Sigmoid colon (tissue), 4 donors: ENCODE measurements around the gene SSR1.

Experiments used
- EP300 ChIP-seq, 4 donors: sonication (generic); formaldehyde crosslinking; IDR thresholded peaks; one replicate each; pipeline ENCODE4 v1.6.1; 2017; ENCODE audit warnings: antibody characterized with exemption in 4 of 4
- TF ChIP-seq, protein P1 (sequence below), 4 experiments: fragments of 450-650 bp in 3 of 4; fragments of 200-600 bp in 1 of 4; IDR thresholded peaks; one replicate each; pipeline ENCODE4 v1.5.1; 2016 to 2019; ENCODE audit warnings: antibody characterized with exemption in 4 of 4, mild to moderate bottlenecking in 3 of 4, moderate library complexity in 2 of 4

DNA sequence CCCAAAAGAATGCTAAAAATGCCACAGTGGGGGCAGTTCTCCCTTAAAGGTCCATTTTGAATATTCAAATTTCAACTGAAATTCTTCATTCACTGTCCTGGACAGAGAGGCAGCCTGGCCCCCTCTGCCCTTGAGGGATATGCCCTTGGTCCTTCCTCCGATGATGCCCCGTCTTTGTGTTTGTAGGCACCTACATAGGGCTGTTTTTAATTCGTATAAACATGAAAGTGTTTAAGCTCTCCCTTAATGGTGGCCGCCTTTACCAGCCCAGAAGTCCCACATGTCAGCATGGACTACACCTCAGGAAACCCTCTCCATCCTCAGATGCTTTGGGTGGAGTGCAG, 70.2 kb downstream of the SSR1 start:
- TF ChIP-seq, protein P1, sequence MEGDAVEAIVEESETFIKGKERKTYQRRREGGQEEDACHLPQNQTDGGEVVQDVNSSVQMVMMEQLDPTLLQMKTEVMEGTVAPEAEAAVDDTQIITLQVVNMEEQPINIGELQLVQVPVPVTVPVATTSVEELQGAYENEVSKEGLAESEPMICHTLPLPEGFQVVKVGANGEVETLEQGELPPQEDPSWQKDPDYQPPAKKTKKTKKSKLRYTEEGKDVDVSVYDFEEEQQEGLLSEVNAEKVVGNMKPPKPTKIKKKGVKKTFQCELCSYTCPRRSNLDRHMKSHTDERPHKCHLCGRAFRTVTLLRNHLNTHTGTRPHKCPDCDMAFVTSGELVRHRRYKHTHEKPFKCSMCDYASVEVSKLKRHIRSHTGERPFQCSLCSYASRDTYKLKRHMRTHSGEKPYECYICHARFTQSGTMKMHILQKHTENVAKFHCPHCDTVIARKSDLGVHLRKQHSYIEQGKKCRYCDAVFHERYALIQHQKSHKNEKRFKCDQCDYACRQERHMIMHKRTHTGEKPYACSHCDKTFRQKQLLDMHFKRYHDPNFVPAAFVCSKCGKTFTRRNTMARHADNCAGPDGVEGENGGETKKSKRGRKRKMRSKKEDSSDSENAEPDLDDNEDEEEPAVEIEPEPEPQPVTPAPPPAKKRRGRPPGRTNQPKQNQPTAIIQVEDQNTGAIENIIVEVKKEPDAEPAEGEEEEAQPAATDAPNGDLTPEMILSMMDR (IDR thresholded peaks at IDR 0.05), result no peak
- no peak for TF ChIP-seq EP300 (IDR thresholded peaks at IDR 0.05)
